CD4-positive, alpha-beta T cell treated with Interleukin-2 at 100 ng/mL for 4 hours (primary cell): Measurements from ENCODE around the gene BANK1.

ENCODE experiments used
- DNase-seq: peaks from one replicate; pipeline ENCODE4 v3.0.0-alpha.2; 2020; ENCODE audit warnings: low spot score

Gene BANK1

DNA sequence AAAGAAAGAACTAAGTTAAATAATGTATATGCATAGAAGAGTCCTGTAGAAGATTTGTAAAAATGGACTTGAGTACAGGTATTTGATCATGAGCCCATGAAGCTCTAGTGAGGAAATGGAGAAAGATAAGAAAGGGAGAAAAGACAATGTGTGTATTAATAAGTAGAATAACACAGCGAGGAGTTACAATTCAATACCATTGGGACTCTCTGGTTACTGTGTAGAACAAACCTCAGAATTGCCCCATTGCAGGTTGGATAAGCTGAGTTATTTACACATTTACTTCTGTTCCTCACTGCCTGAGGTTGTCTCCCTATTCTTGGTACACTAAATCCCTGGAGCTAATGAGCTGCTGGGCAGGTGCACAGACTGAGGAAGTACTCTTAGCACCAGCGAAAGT lies 33.3 kb downstream of the BANK1 start:
- no peak for DNase-seq

- DNase-seq: no peak
Measured at GRCh38 chr4:101824500-101824899, 34.0 kb downstream of the BANK1 start.

DNA sequence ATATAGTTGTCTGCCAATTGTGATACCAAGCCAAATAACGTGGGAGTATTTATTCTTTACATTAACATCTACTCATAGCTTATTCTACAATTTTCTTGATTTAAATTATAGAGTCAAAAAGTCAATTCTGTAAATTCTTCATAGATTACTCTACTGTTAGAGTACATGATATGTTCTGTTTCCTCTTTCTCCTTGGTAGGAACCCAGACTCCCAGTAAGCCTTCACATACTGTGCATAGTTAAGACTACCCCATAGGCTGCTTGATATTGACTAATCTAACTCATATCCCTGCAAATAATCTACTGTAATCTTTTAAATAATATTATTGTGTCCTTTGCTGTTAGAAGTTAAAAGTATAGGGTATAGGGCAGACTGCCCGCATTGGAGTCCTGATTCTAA lies 35.4 kb downstream of the BANK1 start:
- DNase-seq: no peak

- DNase-seq: no peak
Measured at GRCh38 chr4:101831816-101832215, 41.3 kb downstream of the BANK1 start.

- DNase-seq: no peak
Measured at GRCh38 chr4:101833480-101833879, 43.0 kb downstream of the BANK1 start.

- no peak for DNase-seq
Measured at GRCh38 chr4:101835121-101835904, 44.8 kb downstream of the BANK1 start.

- DNase-seq: no peak
Measured at GRCh38 chr4:101843054-101843453, 52.5 kb downstream of the BANK1 start.

DNA sequence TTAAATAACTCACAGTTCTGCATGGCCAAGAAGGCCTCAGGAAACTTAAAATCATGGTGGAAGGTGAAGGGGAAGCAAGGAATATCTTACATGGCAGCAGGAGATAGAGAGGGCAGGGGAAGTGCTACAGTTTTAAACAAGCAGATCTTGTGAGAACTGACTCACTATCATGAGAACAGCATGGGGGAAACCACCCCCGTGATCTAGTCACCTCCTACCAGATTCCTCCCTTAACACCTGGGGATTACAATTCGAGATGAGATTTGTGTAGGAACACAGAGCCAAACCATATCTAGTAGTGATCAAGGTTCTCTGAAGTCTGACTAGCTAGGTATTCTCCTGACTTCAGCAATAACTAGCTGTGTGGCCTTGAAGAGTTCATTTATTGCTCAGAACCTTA lies 56.0 kb downstream of the BANK1 start:
- no peak for DNase-seq

DNA sequence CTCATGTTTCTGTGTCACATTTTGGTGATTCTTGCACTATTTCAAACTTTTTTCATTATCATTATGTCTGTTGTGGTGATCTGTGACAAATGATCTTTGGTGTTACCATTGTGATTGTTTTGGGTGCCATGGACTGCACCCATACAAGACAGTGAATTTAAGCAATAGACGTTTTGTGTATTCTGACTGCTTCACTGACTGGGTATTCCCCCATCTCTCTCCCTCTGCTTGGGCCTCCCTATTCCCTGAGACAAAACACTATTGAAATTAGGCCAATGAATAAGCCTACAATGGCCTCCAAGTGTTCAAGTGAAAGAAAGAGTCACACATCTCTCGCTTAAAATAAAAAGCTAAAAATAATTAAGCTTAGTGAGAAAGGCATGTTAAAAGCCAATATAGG lies 60.2 kb downstream of the BANK1 start:
- DNase-seq: no peak

DNA sequence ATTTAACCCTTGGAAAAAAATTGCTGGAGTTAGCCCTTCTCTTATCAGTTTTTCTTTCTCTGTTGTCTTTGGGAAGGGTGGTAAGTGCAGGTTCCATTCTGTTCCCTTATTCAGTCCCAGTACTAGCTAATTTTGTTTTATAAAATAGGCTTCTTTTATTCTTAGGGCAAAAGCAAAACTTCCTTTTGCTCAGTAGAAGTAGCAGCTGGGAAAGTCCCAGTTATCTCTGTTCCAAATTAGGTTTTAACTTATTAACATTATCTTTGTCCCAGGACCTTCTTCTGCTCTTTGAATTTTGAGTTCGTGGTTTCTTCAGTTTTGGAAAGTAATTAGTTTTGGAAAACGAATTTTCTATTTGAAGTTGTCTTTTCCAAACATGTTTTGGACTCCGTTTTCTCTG lies 61.1 kb downstream of the BANK1 start:
- DNase-seq: no peak

GRCh38 chr4:101853028-101853427 lies 62.5 kb downstream of the BANK1 start:
- no peak for DNase-seq

DNA sequence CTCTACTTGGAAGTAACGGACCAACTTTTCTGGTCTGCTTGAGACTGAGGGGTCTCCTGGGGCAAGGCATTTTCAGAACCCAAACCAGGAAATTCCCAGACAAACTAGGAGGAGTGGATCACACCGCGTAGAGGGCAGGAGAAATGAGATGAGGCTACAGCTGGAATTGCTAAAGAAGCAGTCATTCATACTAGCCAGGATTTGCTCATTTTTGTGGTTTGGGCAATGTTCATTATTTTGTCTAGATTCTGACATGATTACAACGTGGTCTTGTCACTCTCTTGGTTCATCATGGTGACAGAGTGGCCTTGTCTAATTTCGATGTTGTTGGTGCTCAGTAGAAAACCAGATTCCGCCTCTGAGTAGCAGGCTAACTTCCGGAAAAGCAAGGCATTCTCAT lies 63.2 kb downstream of the BANK1 start:
- no peak for DNase-seq

DNA sequence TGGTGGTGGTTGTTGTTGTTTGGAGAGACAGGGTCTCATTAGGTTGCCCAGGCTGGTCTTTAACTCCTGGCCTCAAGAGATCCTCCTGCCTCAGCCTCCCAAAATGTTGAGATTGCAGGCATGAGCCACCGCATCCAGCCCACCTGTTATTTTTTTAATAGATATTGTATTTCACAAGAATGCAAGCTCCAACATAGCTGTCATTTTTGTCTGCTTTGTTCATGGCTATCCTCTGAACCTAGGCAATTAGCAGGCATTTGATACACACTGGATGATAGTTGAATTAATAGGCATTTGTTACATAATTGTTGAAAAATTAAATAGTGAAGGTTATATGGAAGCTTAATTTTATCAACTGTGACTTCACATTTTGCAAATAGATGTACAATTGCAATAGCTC lies 64.7 kb downstream of the BANK1 start:
- DNase-seq: no peak

DNA sequence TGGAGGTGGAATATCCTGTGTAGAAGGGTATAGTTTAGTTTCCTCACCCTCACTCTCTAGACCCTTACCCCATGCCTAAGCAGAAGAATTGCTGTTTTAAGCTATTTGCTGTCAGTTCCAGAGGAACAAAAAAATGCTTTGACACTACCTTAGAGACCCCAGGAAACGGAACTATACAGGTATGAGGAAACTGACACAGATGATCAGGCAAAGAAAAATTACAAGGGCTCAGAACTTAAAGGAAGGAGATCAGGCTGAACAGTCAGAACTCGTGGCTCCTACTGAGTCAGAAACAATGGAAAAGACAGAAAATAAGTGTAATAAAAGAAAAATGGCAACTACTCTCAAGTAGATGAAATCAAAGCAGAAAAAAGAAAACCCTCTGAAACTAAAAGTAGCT lies 65.6 kb downstream of the BANK1 start:
- no peak for DNase-seq

GRCh38 chr4:101857176-101857575 lies 66.6 kb downstream of the BANK1 start:
- no peak for DNase-seq

- DNase-seq: no peak
Measured at GRCh38 chr4:101858641-101859040, 68.1 kb downstream of the BANK1 start.

GRCh38 chr4:101862595-101862994 lies 72.1 kb downstream of the BANK1 start:
- DNase-seq: no peak

DNA sequence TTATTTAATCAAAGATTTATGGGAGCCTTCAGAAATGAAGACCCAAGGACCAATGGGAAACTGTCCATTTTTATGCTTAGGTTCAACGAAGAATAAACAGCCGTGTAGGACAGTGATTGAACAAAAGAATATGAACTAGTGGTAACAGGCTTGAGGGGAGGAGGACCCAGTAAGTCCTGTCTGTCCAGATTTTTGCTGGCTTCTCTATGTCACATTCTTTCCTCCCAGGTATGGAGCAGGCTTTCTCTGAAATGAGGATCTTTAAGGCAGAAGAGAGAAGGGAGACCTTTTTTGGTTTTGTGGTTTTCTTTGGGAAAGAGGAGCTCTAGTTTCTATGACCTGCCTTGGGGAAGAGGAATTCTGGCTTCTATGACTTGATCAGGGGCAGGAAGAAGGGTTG lies 74.1 kb downstream of the BANK1 start:
- no peak for DNase-seq

GRCh38 chr4:101865501-101866062 lies 75.1 kb downstream of the BANK1 start:
- no peak for DNase-seq

DNA sequence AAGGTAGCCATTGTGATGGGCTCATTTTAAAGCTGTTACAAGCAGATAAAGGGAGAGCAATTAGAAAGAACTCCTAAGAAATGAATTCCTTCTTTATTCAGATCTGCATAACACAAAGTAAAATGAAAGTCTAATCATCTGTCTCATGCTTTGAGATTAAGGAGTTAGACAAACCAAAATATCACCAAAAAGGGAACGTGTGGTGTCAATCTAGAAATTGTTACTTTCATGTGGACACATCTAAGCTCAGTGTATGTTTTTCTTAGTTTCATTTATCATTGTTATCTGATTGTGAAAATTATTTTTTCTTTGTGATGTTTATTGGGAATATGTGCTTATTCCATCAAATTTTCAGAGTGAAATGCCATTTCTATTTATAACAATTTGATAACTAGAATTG lies 80.3 kb downstream of the BANK1 start:
- DNase-seq: no peak

GRCh38 chr4:101871962-101872676 lies 81.6 kb downstream of the BANK1 start:
- DNase-seq: no peak

GRCh38 chr4:101885574-101885973 lies 95.0 kb downstream of the BANK1 start:
- DNase-seq: no peak

DNA sequence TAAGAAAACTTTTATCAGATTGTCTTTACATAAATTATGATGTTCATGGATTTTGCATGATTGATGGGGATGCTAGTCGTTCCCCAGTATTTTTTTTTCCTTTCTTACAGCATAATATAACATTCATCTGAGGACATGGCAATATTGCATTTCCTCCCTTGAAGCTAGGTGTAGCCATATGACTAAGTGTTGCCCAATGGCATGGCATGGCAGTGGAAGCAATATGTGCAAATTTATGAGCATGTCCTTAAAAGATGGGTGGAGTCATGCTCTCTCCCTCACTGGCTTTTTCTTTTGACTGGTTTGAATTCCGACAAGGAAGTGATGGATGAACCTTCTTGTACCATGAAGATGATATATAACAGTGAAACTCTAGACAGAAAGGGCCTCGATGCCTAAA lies 96.3 kb downstream of the BANK1 start:
- no peak for DNase-seq
